C4-2B (cell line): ENCODE data around the gene ELAVL3.
A peak's percentile ranks its signal among the peaks of the same experiment; 100 is the strongest.

ENCODE experiments used
- H3K27ac ChIP-seq: fragments of 450-650 bp; 2 replicates; pipeline ENCODE4 v1.5.1; 2017
- CTCF ChIP-seq: fragments of 450-650 bp; conservative IDR thresholded peaks from 2 replicates; pipeline ENCODE4 v1.5.1; 2017; ENCODE audit warnings: mild to moderate bottlenecking
- ZFX ChIP-seq: fragments of 450-650 bp; IDR thresholded peaks from 2 replicates; pipeline ENCODE4 v1.6.1; 2017

ELAVL3 gene

DNA sequence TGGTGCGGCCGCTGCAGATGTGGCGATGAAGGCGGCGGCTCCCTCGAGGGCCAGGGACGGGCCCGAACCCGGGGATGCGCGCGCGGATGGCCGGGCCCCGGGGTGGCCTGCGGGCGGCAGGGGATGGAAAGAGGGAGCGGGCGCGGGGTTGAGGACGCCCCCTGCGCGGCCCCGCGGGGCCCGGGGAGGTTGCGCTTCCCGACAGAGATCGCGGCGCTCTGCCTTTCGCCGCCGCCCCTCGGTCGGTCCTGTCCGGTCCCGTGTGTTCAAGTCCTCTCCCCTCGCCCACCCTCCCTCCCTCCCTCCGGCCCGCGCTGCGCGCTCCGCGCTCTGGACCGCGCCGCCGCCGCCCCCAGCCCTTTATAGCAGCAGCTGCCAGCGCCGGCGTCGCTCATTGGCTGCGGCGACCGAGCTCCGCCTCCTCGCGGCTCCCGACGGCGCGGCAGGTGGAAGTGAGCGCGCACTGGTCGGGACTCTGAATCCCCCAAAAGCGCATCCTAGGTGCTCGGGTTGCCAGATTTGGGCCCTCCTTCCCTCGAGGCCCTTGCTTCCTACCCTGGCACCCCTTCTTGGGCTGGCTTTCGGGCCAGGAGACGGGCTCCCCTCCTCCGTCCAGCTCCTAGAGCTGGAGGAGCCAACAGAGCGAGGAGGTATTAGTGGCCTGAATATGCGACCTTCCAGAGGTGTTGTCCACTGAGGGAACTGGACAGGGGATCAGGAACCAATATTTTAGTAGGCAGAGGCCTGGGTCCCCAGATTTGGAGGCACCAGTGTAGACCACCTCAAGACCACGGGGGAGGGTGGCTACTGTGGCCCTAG is at the start of gene ELAVL3:
Gene ELAVL3, minus strand, starts transcription at position 332 of the 819 bp plus-strand sequence. CDS start 438 bp downstream, outside the sequence.
- TF ChIP-seq ZFX (no peak), CTCF (no peak)
- H3K27ac ChIP-seq: peak within 1 kb of the TSS; percentile 84

DNA sequence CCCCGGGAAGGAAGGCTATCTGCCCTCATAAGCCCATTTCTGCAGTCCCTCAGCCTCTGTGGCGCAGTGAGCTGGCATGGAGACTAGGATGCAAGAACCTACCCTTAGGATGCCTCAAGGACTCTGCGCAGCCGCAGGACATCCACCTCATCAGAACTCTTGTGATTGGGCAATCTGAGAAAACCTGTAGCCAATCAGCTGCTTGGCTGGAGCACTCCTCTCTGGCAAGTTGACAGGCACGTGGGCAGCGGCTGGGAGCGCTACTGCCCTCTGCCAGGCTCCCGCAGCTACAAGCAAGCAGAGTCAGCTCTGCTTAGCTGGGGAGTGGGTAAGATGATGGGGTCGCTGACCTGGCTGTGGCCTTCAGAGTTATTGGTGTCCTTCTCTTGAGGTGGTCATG is 49.6 kb upstream of the ELAVL3 start:
- H3K27ac ChIP-seq: no peak overlapping the region
- TF ChIP-seq ZFX (no peak), CTCF (no peak)

DNA sequence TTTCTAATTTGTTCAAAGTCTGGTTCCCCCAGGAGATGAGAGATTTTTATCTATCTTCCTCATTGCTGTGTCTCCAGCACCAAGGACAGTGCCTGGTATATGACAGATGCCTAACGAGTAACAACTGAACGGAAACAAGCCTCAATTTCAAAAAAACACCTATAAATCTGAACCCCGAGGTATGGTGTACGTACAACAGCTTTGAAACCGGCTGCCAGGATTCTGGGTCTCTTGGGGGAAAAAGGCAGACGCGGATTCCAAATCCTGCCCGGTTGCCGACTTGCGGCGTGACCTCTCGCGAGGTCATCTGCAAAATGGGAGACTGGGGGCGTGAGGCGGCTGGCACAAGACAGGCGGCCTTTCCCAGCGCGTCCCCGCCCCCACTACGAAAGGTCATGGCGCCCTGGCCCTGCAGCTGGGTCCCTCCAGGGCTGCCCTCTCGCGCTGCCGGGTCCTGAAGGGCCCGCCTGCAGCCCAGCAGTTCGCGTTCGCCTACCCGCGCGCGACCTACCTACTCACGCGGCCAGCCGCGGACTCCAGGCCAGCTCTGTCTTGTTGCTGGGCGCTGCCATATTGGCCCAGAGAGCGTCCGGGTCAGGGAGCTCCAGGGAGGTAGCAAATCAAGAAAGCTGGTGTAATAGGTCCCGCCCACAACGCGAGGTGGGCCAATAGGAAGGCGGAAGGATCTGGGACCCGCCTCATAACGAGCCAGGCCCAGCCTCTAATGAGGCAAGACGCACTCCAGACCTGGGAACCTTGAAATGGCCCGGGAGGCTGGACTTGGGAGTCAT is 47.9 kb upstream of the ELAVL3 start, which contains the start of gene ECSIT:
Gene ECSIT, minus strand, starts transcription at position 584 of the 791 bp plus-strand sequence. CDS start 9,964 bp downstream, outside the sequence.
- TF ChIP-seq CTCF (no peak), ZFX (peak; percentile 68; the same call in 1 of the 2 replicates)
- H3K27ac ChIP-seq: peak within 1 kb of the TSS; percentile 90

- TF ChIP-seq ZFX: no peak
- no peak overlapping the region for H3K27ac ChIP-seq
These were observed 38.3 kb upstream of the ELAVL3 start for GRCh38 chr19:11519138-11519537.

DNA sequence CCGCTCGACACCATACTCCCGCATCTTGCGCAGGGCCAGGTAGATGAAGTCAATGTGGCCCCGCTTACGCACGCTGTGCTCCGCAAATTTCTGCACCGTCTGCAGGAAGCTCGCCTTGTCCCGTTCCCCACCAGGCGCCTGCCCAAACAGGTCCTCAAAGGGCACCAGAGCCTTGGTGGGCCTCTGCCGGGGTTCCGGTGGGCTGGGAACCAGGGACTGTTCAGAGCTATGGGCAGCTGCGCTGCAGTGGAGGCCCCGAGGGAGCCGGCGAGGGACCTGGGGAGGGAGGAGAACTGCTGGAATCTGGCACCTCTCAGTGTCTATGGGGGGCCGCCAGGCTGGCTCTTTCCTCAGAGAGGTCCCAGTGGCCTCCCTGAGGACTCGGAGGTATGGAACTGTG is 33.1 kb upstream of the ELAVL3 start:
- H3K27ac ChIP-seq: no peak overlapping the region
- no peak for TF ChIP-seq CTCF
- TF ChIP-seq ZFX: no peak

DNA sequence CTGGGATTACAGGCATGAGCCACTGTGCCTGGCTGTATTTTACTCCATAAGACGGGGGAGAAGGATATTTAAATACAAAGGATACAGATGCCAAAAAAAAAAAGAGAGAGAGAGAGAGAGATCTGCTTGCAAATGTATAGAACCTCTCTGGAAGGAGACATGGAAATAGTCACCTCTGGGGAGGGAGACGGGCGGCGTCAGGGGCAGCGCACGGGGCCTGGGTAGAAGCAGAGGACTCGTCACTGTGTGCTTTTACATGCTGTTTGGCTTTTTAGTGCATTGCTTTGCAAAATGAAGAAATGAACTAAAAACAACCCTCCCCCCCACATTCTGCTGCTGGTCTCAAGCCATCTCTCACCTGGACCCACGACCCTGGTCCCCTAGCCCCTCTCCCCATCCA is 29.6 kb upstream of the ELAVL3 start:
- no peak for TF ChIP-seq CTCF
- no peak for TF ChIP-seq ZFX
- H3K27ac ChIP-seq: no peak overlapping the region

- no peak for TF ChIP-seq ZFX
- TF ChIP-seq CTCF: no peak
- peak overlapping the region; percentile 92; the same call in 1 of the 2 replicates for H3K27ac ChIP-seq
These were observed 26.7 kb upstream of the ELAVL3 start for GRCh38 chr19:11507370-11508078.
